Measurements from ENCODE around the gene ITGAE. TPM values are rescaled to one million over a fixed set of nuclear protein-coding genes. Genes with fewer than 3 reads are reported as not detected.

The ITGAE gene
- total RNA-seq, 1 experiment from 2014 or later: 60.2 TPM

DNA sequence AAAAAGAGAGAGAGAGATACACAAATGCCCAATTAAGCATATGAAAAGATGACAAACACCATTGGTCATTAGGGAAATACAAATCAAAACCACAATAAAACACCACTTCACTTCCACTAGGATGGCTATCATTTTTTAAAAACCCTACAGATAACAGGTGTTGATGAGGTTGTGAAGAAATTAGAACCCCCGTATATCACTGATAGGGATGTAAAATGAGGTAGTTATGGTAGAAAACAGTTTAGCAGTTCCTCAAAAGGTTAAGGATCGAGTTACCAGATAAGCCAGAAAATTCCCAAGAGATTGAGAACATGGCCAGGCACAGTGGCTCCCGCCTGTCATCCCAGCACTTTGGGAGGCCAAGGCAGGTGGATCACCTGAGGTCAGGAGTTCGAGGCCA lies 107.8 kb downstream of the ITGAE start:
- TF ChIP-seq, protein P1, sequence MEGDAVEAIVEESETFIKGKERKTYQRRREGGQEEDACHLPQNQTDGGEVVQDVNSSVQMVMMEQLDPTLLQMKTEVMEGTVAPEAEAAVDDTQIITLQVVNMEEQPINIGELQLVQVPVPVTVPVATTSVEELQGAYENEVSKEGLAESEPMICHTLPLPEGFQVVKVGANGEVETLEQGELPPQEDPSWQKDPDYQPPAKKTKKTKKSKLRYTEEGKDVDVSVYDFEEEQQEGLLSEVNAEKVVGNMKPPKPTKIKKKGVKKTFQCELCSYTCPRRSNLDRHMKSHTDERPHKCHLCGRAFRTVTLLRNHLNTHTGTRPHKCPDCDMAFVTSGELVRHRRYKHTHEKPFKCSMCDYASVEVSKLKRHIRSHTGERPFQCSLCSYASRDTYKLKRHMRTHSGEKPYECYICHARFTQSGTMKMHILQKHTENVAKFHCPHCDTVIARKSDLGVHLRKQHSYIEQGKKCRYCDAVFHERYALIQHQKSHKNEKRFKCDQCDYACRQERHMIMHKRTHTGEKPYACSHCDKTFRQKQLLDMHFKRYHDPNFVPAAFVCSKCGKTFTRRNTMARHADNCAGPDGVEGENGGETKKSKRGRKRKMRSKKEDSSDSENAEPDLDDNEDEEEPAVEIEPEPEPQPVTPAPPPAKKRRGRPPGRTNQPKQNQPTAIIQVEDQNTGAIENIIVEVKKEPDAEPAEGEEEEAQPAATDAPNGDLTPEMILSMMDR (conservative IDR thresholded peaks at IDR 0.05; ENCODE audit: low read depth, low read length): no peak
- TF ChIP-seq EZH2 (IDR thresholded peaks at IDR 0.05; ENCODE audit: borderline replicate concordance, low read depth, low read length, poor library complexity, severe bottlenecking): no peak
- Histone ChIP-seq H3K36me3 (ENCODE audit: insufficient read depth, low read length, poor library complexity, severe bottlenecking) (no peaks in the 10 kb centered on the region), H3K9me3 (ENCODE audit: low read depth, low read length, poor library complexity, severe bottlenecking) (no peaks in the 10 kb centered on the region), H3K27me3 (replicated peaks; ENCODE audit: insufficient read depth, low read depth, low read length, poor library complexity) (peaks cover 24% of the 10 kb centered on the region), H3K4me3 (ENCODE audit: low read depth, low read length, poor library complexity, severe bottlenecking) (no peak overlapping the region), H3K4me1 (ENCODE audit: insufficient read depth, low read length, poor library complexity, severe bottlenecking) (peaks cover 7% of the 10 kb centered on the region), H3K27ac (ENCODE audit: low read depth, low read length, poor library complexity, severe bottlenecking) (no peak overlapping the region)
- ChIA-PET CTCF (no interaction called here), POLR2A (ENCODE audit: low non-redundant PET) (no interaction called here)
- BruUV-seq (replicated peaks): no TSS peak
- no peak for DNase-seq (ENCODE audit: low spot score)
- intact Hi-C loops (cut with micrococcal nuclease; ENCODE audit: unreplicated experiment): no loop called here

GRCh38 chr17:3692346-3692745 lies 108.6 kb downstream of the ITGAE start:
- CTCF ChIA-PET: no interaction called here
- no peak overlapping the region for H3K27ac ChIP-seq (ENCODE audit: low read depth, low read length, poor library complexity, severe bottlenecking)
- no TSS peak for BruUV-seq (replicated peaks)
- H3K9me3 ChIP-seq (ENCODE audit: low read depth, low read length, poor library complexity, severe bottlenecking): no peaks in the 10 kb centered on the region
- no peak for DNase-seq (ENCODE audit: low spot score)
- TF ChIP-seq, protein P1 (conservative IDR thresholded peaks at IDR 0.05; ENCODE audit: low read depth, low read length): peak; percentile 19; the same call in 1 of the 2 replicates
- TF ChIP-seq EZH2 (IDR thresholded peaks at IDR 0.05; ENCODE audit: borderline replicate concordance, low read depth, low read length, poor library complexity, severe bottlenecking): no peak
- POLR2A ChIA-PET (ENCODE audit: low non-redundant PET): no interaction called here
- intact Hi-C loops (cut with micrococcal nuclease; ENCODE audit: unreplicated experiment): no loop called here
- H3K27me3 ChIP-seq (replicated peaks; ENCODE audit: insufficient read depth, low read depth, low read length, poor library complexity): peaks cover 24% of the 10 kb centered on the region
- no peaks in the 10 kb centered on the region for H3K36me3 ChIP-seq (ENCODE audit: insufficient read depth, low read length, poor library complexity, severe bottlenecking)
- H3K4me3 ChIP-seq (ENCODE audit: low read depth, low read length, poor library complexity, severe bottlenecking): no peak overlapping the region
- peaks cover 7% of the 10 kb centered on the region for H3K4me1 ChIP-seq (ENCODE audit: insufficient read depth, low read length, poor library complexity, severe bottlenecking)

DNA sequence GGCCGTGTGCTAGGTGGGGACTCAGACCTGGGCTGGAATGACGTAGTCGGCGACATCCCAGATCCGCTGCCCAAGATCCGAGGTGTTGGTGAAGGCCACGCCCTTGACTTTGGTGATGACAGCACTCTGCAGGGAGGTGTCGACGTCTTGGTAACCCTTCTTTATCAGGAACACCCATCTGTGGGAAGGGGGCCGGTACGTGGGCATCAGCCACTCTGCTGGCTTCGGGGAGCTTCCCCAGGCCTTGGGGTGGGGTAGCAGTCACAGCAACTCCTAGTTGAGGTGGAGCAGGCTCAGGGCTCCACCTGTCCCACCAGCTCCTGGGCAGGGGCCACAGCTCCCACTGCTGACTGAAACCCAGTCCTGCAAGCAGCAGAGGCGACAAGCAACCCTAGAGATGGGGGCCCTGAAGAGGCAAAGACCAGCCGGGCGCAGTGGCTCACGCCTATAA lies 109.3 kb downstream of the ITGAE start:
- Histone ChIP-seq H3K36me3 (ENCODE audit: insufficient read depth, low read length, poor library complexity, severe bottlenecking) (no peaks in the 10 kb centered on the region), H3K27me3 (replicated peaks; ENCODE audit: insufficient read depth, low read depth, low read length, poor library complexity) (peaks cover 21% of the 10 kb centered on the region), H3K4me1 (ENCODE audit: insufficient read depth, low read length, poor library complexity, severe bottlenecking) (peaks cover 7% of the 10 kb centered on the region), H3K27ac (ENCODE audit: low read depth, low read length, poor library complexity, severe bottlenecking) (no peak overlapping the region), H3K4me3 (ENCODE audit: low read depth, low read length, poor library complexity, severe bottlenecking) (no peak overlapping the region), H3K9me3 (ENCODE audit: low read depth, low read length, poor library complexity, severe bottlenecking) (no peaks in the 10 kb centered on the region)
- CTCF ChIA-PET: no interaction called here
- TF ChIP-seq, protein P1 (conservative IDR thresholded peaks at IDR 0.05; ENCODE audit: low read depth, low read length): no peak
- TF ChIP-seq EZH2 (IDR thresholded peaks at IDR 0.05; ENCODE audit: borderline replicate concordance, low read depth, low read length, poor library complexity, severe bottlenecking): no peak
- intact Hi-C loops (cut with micrococcal nuclease; ENCODE audit: unreplicated experiment): no loop called here
- no TSS peak for BruUV-seq (replicated peaks)
- DNase-seq (ENCODE audit: low spot score): no peak
- POLR2A ChIA-PET (ENCODE audit: low non-redundant PET): no interaction called here

All from A673 (cell line).